ENCODE results near the gene NFATC1. TPM values are rescaled to one million over a fixed set of nuclear protein-coding genes. Genes with fewer than 3 reads are reported as not detected.
A peak's percentile ranks its signal among the peaks of the same experiment; 100 is the strongest.

Gene NFATC1
- total RNA-seq, 1 donor from 2014 or later: 6.1 TPM

DNA sequence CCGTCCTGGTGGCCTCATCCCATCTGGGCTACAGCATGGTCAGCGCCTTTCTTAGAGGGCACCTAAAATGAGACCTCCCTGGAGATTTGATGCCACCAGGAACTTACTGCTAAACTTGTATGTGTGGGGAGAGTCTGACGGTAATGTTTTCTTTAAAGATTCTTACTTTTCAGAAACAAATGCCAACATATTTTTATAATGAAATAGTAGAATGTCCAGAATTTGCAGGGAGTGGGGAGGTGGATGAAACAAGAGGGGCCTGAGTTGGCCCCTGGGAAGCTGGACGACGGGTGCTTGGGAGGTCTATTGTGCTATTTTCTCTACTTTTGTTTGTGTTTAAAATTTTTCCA is 165.1 kb downstream of the NFATC1 start:
- H3K27me3 Mint-ChIP-seq: no peaks in the 10 kb centered on the region
- TF ChIP-seq, protein P1, sequence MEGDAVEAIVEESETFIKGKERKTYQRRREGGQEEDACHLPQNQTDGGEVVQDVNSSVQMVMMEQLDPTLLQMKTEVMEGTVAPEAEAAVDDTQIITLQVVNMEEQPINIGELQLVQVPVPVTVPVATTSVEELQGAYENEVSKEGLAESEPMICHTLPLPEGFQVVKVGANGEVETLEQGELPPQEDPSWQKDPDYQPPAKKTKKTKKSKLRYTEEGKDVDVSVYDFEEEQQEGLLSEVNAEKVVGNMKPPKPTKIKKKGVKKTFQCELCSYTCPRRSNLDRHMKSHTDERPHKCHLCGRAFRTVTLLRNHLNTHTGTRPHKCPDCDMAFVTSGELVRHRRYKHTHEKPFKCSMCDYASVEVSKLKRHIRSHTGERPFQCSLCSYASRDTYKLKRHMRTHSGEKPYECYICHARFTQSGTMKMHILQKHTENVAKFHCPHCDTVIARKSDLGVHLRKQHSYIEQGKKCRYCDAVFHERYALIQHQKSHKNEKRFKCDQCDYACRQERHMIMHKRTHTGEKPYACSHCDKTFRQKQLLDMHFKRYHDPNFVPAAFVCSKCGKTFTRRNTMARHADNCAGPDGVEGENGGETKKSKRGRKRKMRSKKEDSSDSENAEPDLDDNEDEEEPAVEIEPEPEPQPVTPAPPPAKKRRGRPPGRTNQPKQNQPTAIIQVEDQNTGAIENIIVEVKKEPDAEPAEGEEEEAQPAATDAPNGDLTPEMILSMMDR (conservative IDR thresholded peaks at IDR 0.05): no peak
- H3K36me3 Mint-ChIP-seq: no peaks in the 10 kb centered on the region
- no peaks in the 10 kb centered on the region for H3K9me3 Mint-ChIP-seq
- no peak overlapping the region for H3K4me3 Mint-ChIP-seq
- H3K27ac Mint-ChIP-seq: no peak overlapping the region
- H3K4me1 Mint-ChIP-seq (ENCODE audit: unreplicated experiment): no peaks in the 10 kb centered on the region
- no peak for DNase-seq (ENCODE audit: extremely low spot score, unreplicated experiment)

DNA sequence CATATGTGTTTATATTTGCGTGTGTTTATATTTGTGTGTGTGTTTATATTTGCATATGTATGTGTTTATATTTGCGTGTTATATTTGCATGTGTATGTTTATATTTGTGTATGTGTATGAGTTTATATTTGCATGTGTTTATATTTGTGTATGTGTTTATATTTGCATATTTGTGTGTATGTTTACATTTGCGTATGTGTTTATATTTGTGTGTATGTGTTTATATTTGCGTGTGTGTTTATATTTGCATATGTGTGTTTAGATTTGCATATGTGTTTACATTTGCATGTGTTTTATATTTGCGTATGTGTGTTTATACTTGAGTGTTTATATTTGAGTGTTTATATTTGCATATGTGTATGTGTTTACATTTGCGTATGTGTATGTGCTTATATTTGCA is 168.2 kb downstream of the NFATC1 start:
- no peak for DNase-seq (ENCODE audit: extremely low spot score, unreplicated experiment)
- H3K4me3 Mint-ChIP-seq: no peak overlapping the region
- peaks cover 7% of the 10 kb centered on the region for H3K27me3 Mint-ChIP-seq
- TF ChIP-seq, protein P1 (conservative IDR thresholded peaks at IDR 0.05): no peak
- no peaks in the 10 kb centered on the region for H3K9me3 Mint-ChIP-seq
- H3K36me3 Mint-ChIP-seq: no peaks in the 10 kb centered on the region
- H3K4me1 Mint-ChIP-seq (ENCODE audit: unreplicated experiment): peaks cover 22% of the 10 kb centered on the region
- no peak overlapping the region for H3K27ac Mint-ChIP-seq

DNA sequence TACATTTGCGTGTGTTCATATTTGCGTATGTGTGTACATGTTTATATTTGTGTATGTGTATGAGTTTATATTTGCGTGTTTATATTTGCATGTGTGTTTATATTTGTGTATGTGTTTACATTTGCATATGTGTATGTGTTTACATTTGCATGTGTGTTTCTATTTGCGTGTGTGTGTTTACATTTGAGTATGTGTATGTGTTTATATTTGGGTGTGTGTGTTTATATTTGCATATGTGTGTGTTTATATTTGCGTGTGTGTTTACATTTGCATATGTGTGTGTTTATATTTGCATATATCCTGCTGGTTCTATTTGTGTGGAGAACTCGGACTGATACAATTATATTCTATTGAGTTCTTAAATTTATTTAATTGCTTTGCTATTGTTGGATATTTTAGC is 168.7 kb downstream of the NFATC1 start:
- Mint-ChIP-seq H3K4me3 (no peak overlapping the region), H3K4me1 (ENCODE audit: unreplicated experiment) (peaks cover 22% of the 10 kb centered on the region), H3K27ac (no peak overlapping the region), H3K27me3 (peaks cover 8% of the 10 kb centered on the region), H3K36me3 (no peaks in the 10 kb centered on the region), H3K9me3 (no peaks in the 10 kb centered on the region)
- TF ChIP-seq, protein P1 (conservative IDR thresholded peaks at IDR 0.05): no peak
- DNase-seq (ENCODE audit: extremely low spot score, unreplicated experiment): no peak

DNA sequence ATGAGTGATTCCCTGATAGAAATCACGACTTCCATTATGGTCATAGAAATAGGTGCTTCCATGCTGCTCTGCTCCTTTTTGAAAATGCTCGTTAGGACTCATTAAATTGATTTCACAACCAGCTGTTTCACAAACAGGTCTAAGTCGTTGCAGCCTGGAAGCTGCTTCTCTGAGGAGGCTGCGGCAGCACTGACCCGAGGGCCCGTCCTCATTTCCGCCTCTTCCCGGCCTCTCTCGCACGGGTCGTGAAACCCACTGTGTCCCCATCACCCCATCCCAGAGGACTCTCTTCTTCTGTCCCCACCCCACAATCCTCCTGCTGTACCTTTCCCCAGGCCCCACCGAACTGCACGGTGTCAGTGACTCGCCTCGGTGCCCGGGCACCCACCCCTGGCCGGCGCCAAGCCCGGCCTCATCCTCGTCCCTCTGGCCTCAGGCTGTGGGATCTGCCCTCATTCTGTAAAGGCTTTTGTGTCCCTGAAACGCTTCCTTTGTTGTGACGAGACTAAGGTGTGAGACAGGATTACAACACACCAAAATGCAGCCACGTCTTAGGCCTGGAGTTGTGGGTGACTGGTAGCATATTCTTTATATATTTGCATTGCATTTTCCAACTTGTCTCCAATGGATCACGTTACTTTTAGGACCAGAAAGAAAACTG is 171.2 kb downstream of the NFATC1 start:
- Mint-ChIP-seq H3K27ac (no peak overlapping the region), H3K9me3 (peaks cover 5% of the 10 kb centered on the region), H3K36me3 (no peaks in the 10 kb centered on the region), H3K4me3 (no peak overlapping the region), H3K27me3 (peaks cover 13% of the 10 kb centered on the region), H3K4me1 (ENCODE audit: unreplicated experiment) (peaks cover 36% of the 10 kb centered on the region)
- TF ChIP-seq, protein P1 (conservative IDR thresholded peaks at IDR 0.05): no peak
- DNase-seq (ENCODE audit: extremely low spot score, unreplicated experiment): no peak

DNA sequence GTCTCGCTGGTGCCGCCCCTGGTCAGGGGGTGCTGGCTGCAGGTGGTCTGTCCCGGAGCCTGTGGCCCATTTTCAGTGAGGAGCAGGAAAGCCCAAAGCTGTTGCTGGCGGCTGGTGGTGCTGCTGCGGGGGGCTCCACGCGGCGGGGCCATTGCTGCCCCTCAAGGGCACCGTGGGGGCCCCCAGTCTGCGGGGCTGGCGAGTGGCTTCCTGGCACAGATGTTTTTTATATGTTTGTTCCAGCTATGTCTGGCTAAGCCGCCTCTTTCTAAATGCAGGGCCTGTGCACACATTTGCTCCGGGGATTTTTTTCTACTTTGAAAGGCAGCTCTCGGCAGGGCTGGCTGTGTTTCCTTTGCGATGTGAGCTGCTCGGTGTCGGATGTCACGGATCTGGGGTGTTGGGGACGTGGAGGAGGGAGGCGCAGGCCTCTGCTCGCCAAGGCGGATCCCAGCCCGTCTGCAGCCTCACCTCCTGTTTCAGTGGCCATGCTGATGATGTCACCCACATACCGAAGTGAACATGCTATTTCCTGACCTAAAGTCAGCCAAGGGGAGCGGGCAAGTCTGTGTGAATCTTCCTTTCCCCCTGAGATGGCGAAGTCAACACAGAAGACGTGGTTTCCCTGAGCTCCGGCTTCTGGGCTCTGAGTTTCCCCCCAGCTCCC is 171.9 kb downstream of the NFATC1 start:
- no peak for DNase-seq (ENCODE audit: extremely low spot score, unreplicated experiment)
- H3K4me3 Mint-ChIP-seq: peak overlapping the region; percentile 79
- no peaks in the 10 kb centered on the region for H3K36me3 Mint-ChIP-seq
- peaks cover 5% of the 10 kb centered on the region for H3K9me3 Mint-ChIP-seq
- H3K27me3 Mint-ChIP-seq: peaks cover 13% of the 10 kb centered on the region
- TF ChIP-seq, protein P1 (conservative IDR thresholded peaks at IDR 0.05): no peak
- peaks cover 36% of the 10 kb centered on the region for H3K4me1 Mint-ChIP-seq (ENCODE audit: unreplicated experiment)
- H3K27ac Mint-ChIP-seq: peak overlapping the region; percentile 85

Data from type B pancreatic cell (in vitro differentiated cells).